ENCODE results near the gene POU2F3. TPM values are rescaled to one million over a fixed set of nuclear protein-coding genes. Genes with fewer than 3 reads are reported as not detected.

The POU2F3 gene
- total and polyA plus RNA-seq, 2 of the 13 experiments (the other 11 are each of a cell fraction or from before 2014, with no cell fraction given): not detected

DNA sequence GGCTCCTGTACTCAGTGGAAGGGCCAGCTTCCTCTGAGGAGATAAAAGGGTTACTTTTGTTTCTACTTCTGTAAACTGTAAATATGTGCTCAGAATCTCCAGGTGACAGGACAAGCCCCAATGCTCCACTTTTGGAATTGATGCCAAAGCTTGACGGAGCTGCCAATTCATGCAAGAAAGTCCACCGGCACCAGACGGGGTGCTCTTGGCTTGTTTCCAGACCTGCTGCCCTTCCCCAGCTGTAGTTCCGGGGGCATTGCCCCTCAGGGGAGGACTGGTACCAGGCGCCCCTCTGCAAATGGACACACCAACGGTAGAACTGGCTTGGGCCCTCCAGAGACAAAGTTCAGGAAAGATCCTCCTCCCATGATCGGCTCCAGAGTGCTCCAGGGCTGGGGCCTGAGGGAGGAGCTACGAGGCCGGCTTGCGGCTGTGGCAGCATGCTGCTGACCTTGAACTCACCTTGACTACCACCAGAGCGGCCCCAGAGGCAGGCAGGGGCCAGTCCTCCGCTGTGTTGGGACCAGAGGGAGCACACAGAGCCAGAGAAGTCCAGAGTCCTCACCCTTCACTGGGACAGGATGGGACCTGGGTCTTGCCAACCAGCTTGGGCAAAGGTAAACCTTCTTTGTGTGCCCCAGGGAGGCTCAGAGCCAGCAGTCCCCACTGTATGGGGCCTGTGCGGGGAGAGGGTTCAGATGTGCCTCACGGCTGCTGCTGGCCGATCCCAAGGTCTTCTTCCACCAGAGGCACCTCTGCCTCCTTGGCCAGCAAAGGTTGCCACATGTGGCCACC is 46.9 kb upstream of the POU2F3 start (continued):
- TF ChIP-seq ZNF235 (CRISPR knock-in tag; IDR thresholded peaks at IDR 0.05; ENCODE audit: borderline replicate concordance) (no peak), ZBTB20 (CRISPR knock-in tag; IDR thresholded peaks at IDR 0.05; ENCODE audit: borderline replicate concordance, low read depth) (no peak), ZNF709 (CRISPR knock-in tag; IDR thresholded peaks at IDR 0.05) (no peak), LCORL (IDR thresholded peaks at IDR 0.05) (no peak), LCORL (CRISPR knock-in tag; IDR thresholded peaks at IDR 0.05) (peak; percentile 89), ZNF776 (CRISPR knock-in tag; IDR thresholded peaks at IDR 0.05) (no peak), ZNF530 (CRISPR knock-in tag; IDR thresholded peaks at IDR 0.05; ENCODE audit: low read depth) (no peak), STAG1 (CRISPR knock-in tag; IDR thresholded peaks at IDR 0.05) (peak; percentile 34; the same call in 1 of the 2 replicates), MIER2 (CRISPR knock-in tag; IDR thresholded peaks at IDR 0.05) (no peak; the same call in 1 of the 2 replicates), ZNF33B (CRISPR knock-in tag; IDR thresholded peaks at IDR 0.05) (0 out of 2 replicates have a peak, but pooled peaks have one; percentile 61), SNAI1 (CRISPR knock-in tag; IDR thresholded peaks at IDR 0.05; ENCODE audit: borderline replicate concordance) (no peak), DNMT3B (CRISPR knock-in tag; conservative IDR thresholded peaks at IDR 0.05) (no peak), FLYWCH1 (CRISPR knock-in tag; IDR thresholded peaks at IDR 0.05) (no peak), NR2F1 (CRISPR knock-in tag; IDR thresholded peaks at IDR 0.05) (0 out of 4 replicates have a peak, but pooled peaks of 1 of the 2 experiments have one; percentile 41)
- TF ChIP-seq, protein P1, sequence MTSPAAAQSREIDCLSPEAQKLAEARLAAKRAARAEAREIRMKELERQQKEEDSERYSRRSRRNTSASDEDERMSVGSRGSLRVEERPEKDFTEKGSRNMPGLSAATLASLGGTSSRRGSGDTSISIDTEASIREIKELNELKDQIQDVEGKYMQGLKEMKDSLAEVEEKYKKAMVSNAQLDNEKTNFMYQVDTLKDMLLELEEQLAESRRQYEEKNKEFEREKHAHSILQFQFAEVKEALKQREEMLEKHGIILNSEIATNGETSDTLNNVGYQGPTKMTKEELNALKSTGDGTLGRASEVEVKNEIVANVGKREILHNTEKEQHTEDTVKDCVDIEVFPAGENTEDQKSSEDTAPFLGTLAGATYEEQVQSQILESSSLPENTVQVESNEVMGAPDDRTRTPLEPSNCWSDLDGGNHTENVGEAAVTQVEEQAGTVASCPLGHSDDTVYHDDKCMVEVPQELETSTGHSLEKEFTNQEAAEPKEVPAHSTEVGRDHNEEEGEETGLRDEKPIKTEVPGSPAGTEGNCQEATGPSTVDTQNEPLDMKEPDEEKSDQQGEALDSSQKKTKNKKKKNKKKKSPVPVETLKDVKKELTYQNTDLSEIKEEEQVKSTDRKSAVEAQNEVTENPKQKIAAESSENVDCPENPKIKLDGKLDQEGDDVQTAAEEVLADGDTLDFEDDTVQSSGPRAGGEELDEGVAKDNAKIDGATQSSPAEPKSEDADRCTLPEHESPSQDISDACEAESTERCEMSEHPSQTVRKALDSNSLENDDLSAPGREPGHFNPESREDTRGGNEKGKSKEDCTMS (CRISPR knock-in tag; conservative IDR thresholded peaks at IDR 0.05): no peak
- TF ChIP-seq, protein P2, sequence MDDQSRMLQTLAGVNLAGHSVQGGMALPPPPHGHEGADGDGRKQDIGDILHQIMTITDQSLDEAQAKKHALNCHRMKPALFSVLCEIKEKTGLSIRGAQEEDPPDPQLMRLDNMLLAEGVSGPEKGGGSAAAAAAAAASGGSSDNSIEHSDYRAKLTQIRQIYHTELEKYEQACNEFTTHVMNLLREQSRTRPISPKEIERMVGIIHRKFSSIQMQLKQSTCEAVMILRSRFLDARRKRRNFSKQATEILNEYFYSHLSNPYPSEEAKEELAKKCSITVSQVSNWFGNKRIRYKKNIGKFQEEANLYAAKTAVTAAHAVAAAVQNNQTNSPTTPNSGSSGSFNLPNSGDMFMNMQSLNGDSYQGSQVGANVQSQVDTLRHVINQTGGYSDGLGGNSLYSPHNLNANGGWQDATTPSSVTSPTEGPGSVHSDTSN (CRISPR knock-in tag; IDR thresholded peaks at IDR 0.05; ENCODE audit: borderline replicate concordance): no peak
- TF ChIP-seq, protein P3, sequence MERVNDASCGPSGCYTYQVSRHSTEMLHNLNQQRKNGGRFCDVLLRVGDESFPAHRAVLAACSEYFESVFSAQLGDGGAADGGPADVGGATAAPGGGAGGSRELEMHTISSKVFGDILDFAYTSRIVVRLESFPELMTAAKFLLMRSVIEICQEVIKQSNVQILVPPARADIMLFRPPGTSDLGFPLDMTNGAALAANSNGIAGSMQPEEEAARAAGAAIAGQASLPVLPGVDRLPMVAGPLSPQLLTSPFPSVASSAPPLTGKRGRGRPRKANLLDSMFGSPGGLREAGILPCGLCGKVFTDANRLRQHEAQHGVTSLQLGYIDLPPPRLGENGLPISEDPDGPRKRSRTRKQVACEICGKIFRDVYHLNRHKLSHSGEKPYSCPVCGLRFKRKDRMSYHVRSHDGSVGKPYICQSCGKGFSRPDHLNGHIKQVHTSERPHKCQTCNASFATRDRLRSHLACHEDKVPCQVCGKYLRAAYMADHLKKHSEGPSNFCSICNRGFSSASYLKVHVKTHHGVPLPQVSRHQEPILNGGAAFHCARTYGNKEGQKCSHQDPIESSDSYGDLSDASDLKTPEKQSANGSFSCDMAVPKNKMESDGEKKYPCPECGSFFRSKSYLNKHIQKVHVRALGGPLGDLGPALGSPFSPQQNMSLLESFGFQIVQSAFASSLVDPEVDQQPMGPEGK (CRISPR knock-in tag; IDR thresholded peaks at IDR 0.05): peak; percentile 83; the same call in 1 of the 2 replicates
